GM19025 (cell line): ENCODE measurements around the gene GBF1.
"Not testable (repeated sequence)": the region's sequence is repeated elsewhere in the genome, so short reads cannot be mapped to it uniquely, and the experiment has no call there.

Experiments used
- ATAC-seq: cut with Tn5 transposase; IDR thresholded peaks from one replicate; pipeline ENCODE4 v1.9.1; 2021; ENCODE audit warnings: mild to moderate bottlenecking, low read depth, moderate library complexity; ENCODE audit not compliant: unreplicated experiment

The GBF1 gene

DNA sequence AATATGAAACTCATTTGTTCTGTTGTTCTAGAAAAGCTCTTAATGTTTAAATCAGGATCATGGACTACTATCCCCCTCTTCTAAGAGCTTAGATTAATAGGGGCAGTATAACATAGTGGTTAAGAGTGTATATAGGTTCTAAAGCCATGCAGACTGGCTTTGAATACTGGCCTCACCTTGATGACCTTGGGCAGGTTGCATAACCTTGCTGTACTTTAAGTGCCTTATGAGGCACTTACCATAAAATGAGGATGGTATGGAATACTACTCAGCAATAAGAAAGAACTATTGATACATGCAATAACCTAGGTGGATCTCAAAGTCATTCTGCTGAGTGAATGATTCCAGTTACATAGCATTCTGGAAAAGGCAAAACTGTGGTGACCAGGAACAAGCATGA lies 53.6 kb downstream of the GBF1 start:
- no peak for ATAC-seq

DNA sequence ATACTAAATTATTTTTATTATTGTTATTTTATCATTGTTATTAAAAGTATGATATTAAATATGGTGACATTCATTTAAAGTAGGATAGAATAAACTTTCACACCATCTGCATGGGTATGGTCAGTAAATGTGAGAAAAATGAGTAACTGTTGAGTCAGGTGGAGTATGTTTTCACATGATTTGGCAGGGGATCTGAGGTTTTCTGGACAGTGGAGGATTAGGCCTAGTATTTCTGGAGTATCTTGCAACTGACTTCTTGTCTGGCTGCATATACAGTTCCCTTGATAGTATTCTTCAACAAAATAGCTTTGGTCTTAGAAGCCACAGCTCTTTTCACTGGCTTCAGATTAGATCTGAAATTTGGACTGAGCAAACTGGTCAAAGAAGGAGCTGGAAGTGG lies 54.5 kb downstream of the GBF1 start:
- ATAC-seq, result no peak

DNA sequence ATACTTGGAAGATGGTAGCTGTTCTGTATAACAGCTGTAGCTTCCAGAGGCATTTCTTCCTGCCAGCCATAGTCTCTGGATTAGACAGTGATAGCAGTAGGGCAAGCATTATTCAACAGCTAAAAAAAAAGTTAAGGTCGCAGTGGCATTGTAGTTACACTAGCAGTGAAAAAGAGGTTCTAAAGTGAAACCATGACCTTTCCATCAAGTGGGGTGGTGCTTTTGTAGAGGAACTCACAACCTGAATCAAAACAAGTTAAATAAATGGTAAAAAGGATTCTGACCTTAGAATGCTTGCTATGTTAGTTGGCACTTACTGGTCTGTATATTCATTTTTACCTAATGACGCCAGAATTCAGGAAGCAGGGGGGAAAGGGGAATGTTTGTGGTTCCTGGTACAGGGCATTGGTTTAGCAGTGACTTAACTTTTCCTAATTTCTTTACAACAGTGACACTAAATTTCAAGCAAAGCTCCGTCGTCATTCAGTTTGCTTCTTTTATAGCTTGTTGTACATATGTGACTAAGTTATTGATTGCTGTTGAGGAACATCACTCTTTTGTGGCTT lies 55.0 kb downstream of the GBF1 start:
- ATAC-seq, result no peak

DNA sequence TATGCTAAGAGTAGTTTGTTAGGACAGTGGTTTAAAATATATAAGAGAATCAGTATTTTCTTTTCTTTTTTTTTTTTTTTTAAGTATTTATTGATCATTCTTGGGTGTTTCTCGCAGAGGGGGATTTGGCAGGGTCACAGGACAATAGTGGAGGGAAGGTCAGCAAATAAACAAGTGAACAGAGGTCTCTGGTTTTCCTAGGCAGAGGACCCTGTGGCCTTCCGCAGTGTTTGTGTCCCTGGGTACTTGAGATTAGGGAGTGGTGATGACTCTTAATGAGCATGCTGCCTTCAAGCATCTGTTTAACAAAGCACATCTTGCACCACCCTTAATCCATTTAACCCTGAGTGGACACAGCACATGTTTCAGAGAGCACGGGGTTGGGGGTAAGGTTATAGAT lies 55.6 kb downstream of the GBF1 start:
- not testable (repeated sequence) for ATAC-seq

DNA sequence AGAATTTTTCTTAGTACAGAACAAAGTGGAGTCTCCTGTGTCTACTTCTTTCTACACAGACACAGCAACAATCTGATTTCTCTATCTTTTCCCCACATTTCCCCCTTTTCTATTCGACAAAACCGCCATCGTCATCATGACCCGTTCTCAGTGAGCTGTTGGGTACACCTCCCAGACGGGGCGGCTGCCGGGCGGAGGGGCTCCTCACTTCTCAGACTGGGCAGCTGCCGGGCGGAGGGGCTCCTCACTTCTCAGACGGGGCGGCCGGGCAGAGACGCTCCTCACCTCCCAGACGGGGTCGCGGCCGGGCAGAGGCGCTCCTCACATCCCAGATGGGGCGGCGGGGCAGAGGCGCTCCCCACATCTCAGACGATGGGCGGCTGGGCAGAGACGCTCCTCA lies 56.0 kb downstream of the GBF1 start:
- ATAC-seq, result not testable (repeated sequence)

DNA sequence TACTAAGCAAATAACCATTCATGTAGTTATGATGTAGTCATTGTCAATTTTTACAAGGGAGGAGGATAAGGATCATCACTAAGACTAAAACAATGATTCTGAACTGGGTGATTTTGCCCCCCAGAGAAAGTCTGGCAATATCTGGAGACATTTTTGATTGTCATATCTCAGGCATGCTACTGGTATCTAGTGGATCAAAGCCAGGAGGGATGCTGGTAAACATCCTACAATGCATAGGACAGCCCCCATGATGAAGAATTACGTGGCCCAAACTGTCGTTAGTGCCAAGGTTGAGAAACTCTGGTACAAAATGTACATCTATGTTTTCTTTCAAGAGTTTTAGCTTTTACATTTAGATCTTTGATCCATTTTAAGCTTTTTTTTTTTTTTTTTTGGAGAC lies 57.3 kb downstream of the GBF1 start:
- no peak for ATAC-seq

DNA sequence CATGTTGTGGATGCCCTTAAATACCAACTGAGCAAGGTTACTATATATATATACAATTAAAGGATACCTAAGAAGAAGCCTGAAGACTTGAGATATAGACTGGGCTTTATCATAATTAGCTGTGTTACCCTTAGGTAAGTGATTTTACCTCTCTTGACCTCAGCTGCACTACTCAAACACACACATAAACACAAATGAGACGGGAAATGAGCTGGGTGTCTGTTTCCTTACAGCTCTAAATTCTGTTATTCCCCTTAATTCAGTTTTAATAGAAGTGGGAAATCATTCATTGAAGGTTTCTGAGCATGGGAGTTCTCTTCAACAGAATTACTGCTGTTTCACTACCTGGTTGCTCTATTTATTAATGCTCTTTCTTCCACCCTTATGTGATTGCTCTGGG lies 60.7 kb downstream of the GBF1 start:
- ATAC-seq, result no peak

DNA sequence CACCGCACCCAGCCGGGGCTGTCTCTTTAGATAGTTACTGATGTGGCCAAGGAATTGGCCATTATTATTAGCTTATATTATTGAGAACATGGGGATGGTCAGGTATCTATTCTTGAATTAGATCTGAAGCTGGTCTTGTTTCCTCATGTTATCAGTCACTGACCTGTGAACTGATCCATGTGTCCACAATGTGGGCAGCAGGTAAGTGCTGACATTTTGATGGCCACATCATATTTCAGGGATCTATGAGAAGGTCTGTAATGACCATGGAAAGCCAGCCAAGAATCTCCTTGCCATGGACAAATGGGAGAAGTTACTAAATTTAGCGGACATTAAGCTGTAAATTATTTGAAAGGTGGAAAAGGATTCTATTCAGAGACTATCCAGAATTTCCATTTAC lies 61.4 kb downstream of the GBF1 start:
- no peak for ATAC-seq

DNA sequence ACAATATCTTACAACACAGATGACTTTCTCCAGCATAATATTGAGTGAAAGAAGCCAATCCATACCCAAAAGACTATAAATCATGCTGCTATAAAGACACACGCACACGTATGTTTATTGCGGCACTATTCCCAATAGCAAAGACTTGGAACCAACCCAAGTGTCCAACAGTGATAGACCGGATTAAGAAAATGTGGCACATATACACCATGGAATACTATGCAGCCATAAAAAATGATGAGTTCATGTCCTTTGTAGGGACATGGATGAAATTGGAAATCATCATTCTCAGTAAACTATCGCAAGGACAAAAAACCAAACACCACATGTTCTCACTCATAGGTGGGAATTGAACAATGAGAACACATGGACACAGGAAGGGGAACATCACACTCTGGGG lies 63.0 kb downstream of the GBF1 start:
- not testable (repeated sequence) for ATAC-seq

DNA sequence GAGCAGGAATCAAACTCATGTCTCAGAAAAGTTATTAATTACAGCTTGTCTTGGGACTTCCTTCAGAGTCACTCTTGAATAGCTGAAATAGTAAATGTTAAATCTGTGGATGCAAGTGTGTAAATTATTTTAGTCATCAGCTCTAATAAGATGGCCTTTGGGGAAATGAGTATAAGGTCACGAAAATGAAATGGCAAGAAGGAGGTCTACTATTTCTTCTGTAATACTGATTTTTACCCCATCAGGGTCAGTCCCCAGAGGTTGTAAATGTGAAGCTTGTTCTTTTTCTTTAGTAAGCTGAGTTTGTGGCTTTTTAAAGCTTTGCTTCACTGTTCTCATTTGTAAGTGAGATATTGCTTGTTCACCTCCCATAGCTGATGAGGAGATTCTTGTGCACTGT lies 63.9 kb downstream of the GBF1 start:
- no peak for ATAC-seq

DNA sequence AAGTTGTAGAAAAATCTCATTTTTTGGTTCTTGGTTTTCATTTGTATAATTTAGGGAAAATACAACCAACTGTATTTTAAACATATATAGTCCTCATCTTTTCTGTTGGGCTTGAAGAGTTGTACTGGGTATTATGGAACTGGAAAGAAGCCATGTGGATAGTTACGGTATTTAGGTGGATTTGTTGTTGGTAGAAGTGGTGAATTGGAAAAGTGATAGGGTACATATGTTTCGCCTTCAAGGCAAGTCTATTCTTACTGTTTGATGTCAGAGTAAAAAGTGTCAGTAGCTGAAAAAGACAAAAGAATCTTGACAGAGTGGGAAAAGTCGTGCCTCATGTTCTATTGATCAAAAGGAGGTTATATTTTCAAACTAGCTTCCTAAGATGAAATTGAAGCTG lies 64.6 kb downstream of the GBF1 start:
- ATAC-seq, result no peak

DNA sequence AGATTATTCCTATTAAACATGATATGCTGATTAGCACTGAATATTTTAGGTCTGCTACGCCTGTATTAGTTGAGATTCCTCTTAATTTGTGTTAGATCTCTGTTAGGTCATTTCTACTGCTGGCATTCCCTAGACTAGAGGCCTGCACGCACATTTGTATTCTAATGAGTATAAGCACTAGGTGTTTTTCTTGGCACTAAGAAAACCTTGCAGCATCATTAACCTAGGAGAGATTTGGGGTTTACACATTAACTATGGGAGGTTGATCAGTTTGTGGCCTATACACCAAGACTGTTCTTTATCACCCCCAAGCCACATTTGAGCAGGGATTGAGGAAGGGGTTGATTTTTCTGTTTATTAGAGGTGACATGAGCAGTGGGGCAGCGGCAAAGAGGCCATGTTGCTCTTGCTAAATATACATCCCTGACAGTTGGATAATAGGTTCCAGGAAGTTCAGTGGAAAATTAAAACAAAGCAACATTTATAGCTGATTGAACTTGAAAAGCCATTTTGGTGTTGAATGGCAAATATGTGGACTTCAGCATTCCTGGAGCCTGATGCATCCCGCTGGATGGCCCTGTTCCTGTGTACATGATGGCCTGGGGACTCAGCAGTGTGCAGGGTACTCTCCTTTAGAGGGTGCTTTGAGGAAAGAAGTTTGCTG lies 65.2 kb downstream of the GBF1 start:
- ATAC-seq, result no peak

DNA sequence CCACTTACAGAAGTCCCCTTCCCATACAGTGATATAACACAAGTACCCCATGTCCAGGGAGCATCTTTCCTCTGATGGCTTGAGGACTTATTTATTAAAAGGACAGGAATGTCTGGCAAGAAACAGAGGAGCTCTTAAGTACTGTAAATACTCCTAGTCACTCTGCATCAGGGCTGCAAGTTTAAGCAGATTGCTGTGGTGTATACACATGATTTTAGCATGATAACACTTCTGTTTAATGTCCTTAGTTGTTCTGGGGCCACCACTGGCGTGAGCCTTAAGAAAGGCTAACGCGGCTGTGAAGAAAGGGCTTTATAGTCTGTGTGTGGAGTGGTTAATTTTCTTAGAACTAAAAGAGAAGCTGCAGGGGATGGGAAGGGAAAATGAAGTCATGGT lies 65.7 kb downstream of the GBF1 start:
- ATAC-seq, result no peak

DNA sequence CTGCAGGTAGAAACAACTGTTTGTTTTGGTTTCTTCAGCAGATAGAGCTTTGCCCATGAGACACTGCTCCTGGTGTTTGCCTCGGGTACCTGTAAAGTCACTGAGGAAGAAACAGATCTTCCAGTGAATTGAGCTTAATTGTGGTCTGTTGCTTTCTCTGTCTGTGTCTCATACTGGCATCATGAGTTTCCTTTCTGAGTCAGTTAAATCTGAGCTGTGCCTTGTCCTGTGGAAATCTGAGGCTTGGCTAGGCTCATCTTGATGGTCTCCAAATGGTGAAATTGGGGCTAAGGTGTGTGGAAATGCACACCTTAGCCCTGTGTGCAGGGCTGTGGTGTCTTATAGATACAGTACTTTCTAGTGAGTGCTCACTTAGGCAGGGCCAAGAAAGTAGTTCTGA lies 67.4 kb downstream of the GBF1 start:
- no peak for ATAC-seq

DNA sequence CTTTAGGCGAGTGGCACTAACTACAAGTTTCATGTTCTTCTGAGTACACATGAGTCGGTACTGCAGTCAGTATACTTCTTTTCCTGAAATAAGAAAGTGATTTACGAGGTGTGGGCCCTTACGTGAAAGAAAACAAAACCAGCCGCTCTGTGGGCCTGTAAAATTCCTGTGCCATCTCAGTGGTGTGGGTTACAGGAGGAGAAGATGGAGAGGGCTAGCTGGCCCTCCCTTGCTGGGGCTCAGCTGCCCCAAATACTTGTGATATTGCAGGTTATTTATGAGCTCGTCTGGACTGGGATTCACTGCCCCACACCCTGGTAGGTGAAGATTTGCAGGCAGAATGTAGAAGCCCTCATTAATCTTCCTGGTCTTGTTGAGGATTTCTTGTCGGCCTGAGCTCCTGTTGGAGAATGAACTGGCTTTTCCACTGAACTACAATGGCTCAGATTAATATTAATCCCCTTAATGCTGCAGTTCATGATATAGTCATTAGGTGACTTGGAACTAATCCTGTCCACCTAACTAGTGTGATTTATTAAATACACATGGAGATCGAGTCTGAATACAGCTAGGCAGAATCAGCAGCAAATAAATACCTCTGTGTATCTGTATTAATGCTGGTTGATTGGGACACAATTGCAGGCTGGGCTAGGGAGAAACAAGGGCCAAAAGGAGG lies 68.0 kb downstream of the GBF1 start:
- ATAC-seq, result no peak

DNA sequence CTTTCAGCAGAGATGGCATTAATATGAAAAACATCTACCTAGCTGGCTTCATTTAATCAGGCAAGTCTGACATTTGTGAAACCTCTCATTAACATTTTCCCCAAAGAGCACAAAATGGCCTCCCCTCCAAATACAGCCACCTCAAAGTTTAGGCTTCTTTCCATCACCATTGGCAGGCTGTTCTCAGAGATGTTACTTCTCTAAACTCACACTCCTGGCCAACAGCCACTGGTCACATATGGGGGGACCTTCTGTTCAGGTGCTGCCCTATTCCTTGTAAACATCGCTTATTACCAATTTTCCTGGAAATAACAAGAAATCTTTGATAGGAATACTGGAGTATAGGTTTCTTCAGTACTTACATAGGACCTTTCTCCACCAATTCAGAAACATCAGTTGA lies 69.5 kb downstream of the GBF1 start:
- ATAC-seq, result no peak

DNA sequence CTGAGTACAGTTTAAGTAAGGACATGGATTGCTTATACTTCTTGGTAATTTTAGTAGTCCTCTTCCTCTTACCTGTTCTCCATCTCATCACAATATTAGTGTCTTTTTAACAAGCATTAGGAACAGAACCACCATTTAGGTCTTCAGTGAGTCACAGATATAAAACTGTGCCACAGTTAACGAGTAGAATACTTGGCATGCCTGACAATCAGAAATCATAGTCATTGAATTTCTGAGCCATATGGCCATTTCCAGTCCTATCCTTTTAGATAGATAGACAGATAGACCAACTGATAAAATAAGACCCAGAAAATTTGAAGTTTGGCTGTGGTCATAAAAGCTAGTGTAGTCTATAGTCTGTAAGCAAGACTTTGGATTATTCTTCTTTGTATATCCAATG lies 71.1 kb downstream of the GBF1 start:
- ATAC-seq, result no peak

DNA sequence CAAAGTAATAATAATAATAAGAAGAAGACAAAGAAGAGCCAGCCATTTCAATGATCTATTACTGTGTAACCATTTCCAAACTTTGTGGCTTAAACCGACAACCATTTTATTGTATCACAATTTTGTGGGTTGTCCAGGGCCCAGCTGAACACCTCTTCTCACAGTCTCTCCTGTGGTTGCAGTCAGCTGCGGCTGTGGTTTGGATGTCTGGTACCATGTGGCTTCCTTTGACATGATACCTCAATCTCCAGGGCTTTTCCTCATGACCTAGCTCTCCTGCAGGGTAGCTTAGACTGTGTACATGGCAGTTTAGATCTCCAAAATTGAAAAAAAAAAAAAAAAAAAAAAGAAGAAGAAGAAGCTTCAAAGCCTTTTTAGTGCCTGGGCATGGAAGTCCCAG lies 77.6 kb downstream of the GBF1 start:
- no peak for ATAC-seq

DNA sequence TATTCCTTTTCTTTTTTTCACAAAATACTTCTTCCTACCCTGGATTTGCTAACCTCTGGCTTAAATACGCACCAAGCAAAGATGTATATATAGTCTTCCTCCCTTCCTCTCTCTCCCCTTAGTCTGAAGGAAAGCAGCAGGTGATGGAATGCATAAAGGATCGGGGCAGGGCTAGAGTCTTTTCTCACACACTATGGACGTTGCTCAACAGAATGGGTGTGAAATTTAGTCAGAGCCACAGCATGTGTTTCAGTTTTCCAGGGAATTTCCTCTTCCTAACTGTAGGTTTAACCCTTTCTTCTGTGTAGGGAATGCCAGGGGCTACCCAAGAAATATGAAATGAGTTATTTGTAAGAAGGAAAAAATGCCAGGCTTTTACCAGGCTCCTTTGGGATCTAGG lies 78.7 kb downstream of the GBF1 start:
- no peak for ATAC-seq

DNA sequence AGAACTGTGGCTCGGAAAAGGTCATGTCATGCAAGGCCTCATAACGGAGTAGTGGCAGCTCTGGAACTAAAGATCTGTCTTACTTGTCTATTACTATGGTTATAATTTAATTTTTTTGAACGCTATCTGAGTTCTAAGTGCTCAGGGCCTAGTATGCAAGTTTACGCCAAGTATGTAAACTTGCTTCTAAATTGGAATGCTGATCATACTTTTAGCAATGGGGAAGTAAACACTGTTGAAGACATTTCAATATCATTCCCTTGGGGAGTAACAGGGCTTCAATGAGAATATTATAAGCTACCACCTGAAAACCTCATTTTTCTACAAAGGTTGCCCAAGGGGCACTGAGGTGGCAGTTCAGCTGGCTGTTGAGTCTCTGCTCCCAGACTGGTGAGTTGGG lies 80.7 kb downstream of the GBF1 start:
- no peak for ATAC-seq

DNA sequence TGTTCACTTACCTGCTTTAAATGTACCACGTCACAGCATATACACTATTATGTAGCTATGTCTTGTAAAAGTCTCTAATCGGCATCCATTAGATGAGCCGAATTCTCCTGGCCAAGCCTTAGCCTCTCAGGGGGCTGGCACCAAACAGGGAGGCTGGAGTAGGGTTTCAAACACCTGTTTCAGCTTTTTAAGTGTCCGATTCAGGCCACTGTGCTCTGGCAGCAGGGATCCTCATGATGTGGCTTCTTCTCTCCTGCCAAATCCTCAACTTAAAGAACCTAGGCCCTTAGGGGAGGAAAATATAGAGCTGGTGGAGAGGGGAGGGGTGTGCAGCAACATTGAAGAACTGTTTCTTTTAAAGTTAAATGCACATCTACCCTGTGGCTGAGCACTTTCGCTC lies 81.7 kb downstream of the GBF1 start:
- no peak for ATAC-seq

DNA sequence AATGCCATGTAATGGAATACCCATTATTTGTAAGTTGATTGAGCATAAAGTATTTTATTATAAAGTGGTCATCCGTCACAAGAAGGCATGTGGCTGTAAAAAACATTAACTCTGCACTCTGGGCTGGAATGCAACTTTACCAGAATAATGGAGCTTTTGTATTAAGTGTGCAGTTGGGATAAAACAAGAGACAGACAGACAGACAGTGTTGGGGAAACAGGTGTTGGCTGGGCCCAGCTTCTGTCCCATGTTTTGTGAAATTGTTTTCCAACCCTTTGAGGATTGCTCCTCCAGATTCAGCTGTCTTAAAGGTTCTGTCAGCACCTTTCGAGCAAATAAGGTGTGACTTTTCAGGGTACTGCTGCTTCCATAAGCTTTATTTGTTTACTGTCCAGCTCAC lies 82.3 kb downstream of the GBF1 start:
- no peak for ATAC-seq
